Cardiac muscle cell (in vitro differentiated cells and primary cell): ENCODE measurements around the gene EEIG1. TPM values are rescaled to one million over a fixed set of nuclear protein-coding genes. Genes with fewer than 3 reads are reported as not detected.

ENCODE experiments used
- DNase-seq, 2 donors: peaks; one replicate each; pipeline versions ENCODE4 v3.0.0 to v3.0.0-alpha.2; 2010 to 2017; ENCODE audit warnings: low read depth in 1 of 2, low spot score in 1 of 2
- H3K27ac ChIP-seq: fragments of 200-600 bp; sonication (generic); 2 replicates; pipeline ENCODE4 v1.5.1; 2016
- H3K27me3 ChIP-seq: fragments of 200-600 bp; sonication (generic); 2 replicates; pipeline ENCODE4 v1.6.0; 2016; ENCODE audit warnings: control low read depth
- H3K36me3 ChIP-seq: fragments of 200-600 bp; sonication (generic); 2 replicates; pipeline ENCODE4 v1.5.1; 2016; ENCODE audit warnings: control low read depth
- H3K4me1 ChIP-seq: fragments of 200-600 bp; sonication (generic); 2 replicates; pipeline ENCODE4 v1.8.1; 2017; ENCODE audit warnings: low read depth, mild to moderate bottlenecking, mixed run types
- H3K4me3 ChIP-seq: fragments of 200-600 bp; sonication (generic); 2 replicates; pipeline ENCODE4 v1.5.1; 2016; ENCODE audit warnings: mild to moderate bottlenecking
- H3K9me3 ChIP-seq: fragments of 200-600 bp; sonication (generic); 2 replicates; pipeline ENCODE4 v1.5.1; 2017; ENCODE audit warnings: low read depth, mild to moderate bottlenecking, control low read depth
- polyA plus RNA-seq: library from polyadenylated mRNA; unstranded; fragments of >200 nt; fragmentation: Nextera tagmentation; extraction: Ambion mirVana; gene quantifications from 2 replicates; pipeline ENCODE4 v1.2.1, GENCODE V29; 2016
- total RNA-seq: library from RNA; depleted of rRNA; stranded (reverse); fragments of >200 nt; gene quantifications from 2 replicates; pipeline ENCODE4 v1.2.3, GENCODE V29; 2016
- TF ChIP-seq, protein P1 (sequence below): IDR thresholded peaks from 2 replicates; pipeline ENCODE4 v1.5.1; 2012; ENCODE audit warnings: low read depth, mild to moderate bottlenecking, low read length

EEIG1 gene
- total and polyA plus RNA-seq, 2 experiments from 2014 or later, result 25.6 to 26.6 TPM

DNA sequence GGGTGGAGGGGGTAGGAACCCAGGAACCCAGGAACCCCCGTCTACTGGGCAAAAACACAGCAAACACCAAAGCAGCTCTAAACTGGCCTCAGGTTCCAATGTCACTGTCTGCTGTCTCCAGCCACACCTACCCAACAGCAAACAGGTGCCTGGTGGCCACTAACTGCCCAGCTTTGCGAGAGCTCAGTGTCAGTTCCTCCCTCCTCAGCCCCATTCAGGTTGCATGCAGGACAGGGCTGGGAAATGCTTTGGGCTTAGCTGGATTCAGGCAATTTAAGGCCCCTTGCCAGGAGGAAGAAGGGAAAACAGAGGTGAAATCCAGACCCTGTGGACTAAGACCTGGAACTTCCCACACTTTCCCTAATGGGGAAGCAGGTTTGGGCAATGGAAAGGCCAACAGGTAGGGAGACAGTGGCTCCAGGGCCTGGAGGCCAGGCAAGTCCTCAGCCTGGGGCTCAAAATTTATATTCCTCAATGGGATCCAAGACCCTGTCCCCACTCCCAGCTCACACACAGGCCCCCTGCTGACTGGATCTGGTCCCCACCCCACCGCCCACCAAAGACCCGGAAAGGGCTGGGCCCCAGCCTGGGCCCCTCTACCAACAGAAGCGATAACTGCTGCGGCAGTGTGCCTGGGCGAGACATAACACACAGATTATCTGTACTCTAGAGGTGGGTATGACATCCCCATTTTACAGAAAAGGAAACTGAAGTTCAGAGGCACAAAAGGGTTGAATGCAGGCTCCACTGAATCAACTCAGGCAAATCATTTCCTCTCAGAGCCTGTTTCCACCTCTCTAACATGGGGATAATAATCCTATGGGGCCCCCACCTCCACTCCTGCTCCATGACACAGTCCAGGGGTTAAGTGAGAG, 3.5 kb downstream of the EEIG1 start:
- TF ChIP-seq, protein P1, sequence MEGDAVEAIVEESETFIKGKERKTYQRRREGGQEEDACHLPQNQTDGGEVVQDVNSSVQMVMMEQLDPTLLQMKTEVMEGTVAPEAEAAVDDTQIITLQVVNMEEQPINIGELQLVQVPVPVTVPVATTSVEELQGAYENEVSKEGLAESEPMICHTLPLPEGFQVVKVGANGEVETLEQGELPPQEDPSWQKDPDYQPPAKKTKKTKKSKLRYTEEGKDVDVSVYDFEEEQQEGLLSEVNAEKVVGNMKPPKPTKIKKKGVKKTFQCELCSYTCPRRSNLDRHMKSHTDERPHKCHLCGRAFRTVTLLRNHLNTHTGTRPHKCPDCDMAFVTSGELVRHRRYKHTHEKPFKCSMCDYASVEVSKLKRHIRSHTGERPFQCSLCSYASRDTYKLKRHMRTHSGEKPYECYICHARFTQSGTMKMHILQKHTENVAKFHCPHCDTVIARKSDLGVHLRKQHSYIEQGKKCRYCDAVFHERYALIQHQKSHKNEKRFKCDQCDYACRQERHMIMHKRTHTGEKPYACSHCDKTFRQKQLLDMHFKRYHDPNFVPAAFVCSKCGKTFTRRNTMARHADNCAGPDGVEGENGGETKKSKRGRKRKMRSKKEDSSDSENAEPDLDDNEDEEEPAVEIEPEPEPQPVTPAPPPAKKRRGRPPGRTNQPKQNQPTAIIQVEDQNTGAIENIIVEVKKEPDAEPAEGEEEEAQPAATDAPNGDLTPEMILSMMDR, result no peak
- Histone ChIP-seq H3K36me3 (no peaks in the 10 kb centered on the region), H3K4me3 (peak overlapping the region; percentile 21), H3K27me3 (no peaks in the 10 kb centered on the region), H3K9me3 (no peaks in the 10 kb centered on the region), H3K4me1 (peaks cover 69% of the 10 kb centered on the region), H3K27ac (peak overlapping the region; percentile 92)
- DNase-seq, result no peak

DNA sequence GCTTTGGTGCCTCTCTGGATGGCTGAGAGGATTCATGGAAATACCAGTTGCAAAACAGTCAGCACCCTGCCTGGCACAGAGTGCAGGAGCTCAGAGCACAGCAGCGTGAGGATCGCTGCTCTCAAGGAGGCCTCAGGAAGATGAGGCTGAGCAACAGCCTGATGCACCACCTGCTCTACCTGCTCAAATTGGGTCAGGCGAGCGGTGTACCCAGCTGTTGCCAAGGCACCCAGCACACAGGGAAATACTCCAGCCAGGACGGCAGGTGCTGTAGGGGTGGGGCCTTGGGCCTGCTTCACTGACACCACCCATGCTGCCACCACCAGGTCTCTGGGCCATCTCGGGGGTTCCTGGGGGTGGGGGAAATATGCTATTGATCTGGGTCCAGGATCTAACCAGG, 4.3 kb downstream of the EEIG1 start:
- DNase-seq, result no peak
- Histone ChIP-seq H3K4me1 (peaks cover 70% of the 10 kb centered on the region), H3K27ac (peak overlapping the region; percentile 92), H3K36me3 (no peaks in the 10 kb centered on the region), H3K4me3 (no peak overlapping the region), H3K9me3 (no peaks in the 10 kb centered on the region), H3K27me3 (no peaks in the 10 kb centered on the region)
- TF ChIP-seq, protein P1, result no peak

DNA sequence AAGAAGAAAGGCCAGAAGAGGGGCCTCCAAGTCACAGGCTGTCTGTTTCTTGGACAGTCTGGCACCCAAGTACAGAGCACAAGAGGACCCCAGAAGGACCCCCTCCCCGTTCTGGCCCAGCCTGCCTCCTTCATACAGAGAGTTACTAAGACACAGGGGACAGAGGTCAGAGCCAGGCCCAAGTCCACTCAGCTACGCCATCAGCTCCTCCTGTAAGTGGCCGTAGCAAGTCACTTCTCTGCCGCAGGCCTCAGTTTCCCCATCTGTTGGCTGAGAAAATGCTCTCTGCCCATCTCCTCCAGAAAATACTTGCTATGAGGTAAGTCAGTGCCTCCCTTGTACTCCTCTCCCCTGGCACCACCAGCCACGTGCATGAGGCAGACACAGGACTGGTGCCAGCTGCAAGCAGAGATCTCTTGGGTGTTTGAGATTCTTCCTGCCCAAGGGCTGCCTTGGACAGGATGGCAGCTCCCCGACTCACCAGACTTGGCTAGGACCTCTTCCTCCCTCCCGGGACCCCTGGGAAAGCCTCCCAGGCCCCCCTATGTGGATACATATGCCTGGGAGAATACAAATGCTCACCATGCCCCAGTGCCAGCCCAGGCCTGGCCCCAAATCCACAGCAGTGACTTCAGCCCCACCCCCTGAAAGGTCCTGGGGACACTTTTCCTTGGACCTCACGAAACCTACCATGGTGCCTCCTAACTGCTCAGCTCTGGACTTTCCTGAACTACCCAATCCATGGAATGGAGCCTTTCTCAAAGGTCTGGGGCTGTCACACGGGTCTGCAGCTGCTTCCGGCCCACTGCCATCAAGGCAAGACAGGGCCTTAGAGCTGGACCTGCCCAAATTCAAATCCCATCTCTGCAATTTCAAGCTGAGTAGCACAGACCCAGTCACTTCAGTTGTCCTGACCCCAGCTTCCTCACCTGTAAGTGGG, 5.1 kb downstream of the EEIG1 start:
- peaks cover 68% of the 10 kb centered on the region for H3K4me1 ChIP-seq
- no peaks in the 10 kb centered on the region for H3K27me3 ChIP-seq
- TF ChIP-seq, protein P1, result no peak
- no peak for DNase-seq
- H3K9me3 ChIP-seq, result no peaks in the 10 kb centered on the region
- H3K36me3 ChIP-seq, result no peaks in the 10 kb centered on the region
- no peak overlapping the region for H3K4me3 ChIP-seq
- no peak overlapping the region for H3K27ac ChIP-seq

DNA sequence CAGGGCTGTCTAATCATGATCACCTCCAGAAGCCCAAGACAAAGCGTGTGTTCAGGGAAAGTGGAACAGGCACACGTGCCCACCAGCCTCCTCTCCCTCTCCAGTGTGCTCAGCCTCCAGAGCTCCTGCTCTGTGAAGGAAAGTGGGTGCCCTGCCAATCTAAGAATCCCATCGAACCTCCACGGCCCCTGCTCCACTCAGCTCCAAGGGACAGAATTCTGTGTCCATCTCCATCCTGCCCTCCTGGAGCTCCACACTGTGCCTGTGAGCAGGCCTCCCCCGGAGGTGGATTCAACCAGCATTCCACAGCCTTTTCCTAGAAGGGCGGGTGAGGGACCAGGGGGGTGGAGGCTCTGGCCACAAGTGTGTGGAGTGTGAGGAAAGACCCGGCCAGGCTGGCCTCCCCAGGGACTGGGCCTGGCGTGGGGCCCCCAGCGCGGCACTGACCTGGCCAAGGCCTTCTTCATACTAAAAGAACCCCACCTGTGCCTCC, 6.0 kb downstream of the EEIG1 start:
- no peaks in the 10 kb centered on the region for H3K27me3 ChIP-seq
- H3K27ac ChIP-seq, result no peak overlapping the region
- peaks cover 69% of the 10 kb centered on the region for H3K4me1 ChIP-seq
- H3K36me3 ChIP-seq, result no peaks in the 10 kb centered on the region
- no peaks in the 10 kb centered on the region for H3K9me3 ChIP-seq
- H3K4me3 ChIP-seq, result no peak overlapping the region
- TF ChIP-seq, protein P1, result no peak
- peak in 1 of 2 donors; percentile 65 for DNase-seq

DNA sequence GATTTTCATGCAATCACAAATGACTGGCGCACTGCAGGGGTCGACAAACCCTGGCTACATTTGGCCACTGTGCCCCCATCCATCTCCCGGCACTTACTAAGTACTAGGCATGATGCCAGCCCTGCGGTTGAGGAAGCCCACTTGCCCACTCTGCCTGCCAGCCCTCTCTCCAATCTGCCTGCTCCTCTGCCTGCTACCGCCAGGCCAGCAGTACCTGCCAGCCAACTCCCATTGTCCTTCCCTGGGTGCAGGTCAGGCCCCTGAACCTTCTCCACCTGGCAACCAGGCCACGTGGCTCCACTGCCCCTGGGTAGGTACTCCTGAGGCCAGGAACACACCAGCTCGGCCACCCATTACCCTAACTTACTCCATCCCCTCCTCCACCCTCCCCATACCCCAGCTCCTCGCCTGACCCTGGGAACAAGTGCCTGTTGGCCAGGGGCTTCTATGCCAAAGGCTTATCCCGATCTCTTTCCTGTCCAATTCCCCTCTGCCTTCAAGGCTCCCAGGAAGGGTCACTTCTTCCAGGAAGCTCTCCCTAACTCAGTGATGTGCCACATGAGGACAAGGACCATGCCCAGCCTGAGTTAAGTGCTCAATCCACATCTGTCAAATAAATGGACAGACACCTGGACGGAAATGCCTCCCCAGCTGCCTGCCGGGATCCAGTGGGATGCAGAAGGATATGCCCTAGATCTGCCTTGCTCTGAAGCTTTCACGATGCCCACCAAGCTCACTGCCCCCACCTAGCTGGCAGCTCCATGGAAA, 6.6 kb downstream of the EEIG1 start:
- peak overlapping the region; percentile 80 for H3K27ac ChIP-seq
- H3K4me1 ChIP-seq, result peaks cover 75% of the 10 kb centered on the region

More for the DNA sequence above, 6.6 kb downstream of the EEIG1 start:
- TF ChIP-seq, protein P1, result no peak
- no peaks in the 10 kb centered on the region for H3K9me3 ChIP-seq
- H3K27me3 ChIP-seq, result no peaks in the 10 kb centered on the region
- H3K36me3 ChIP-seq, result no peaks in the 10 kb centered on the region
- H3K4me3 ChIP-seq, result no peak overlapping the region
- no peak for DNase-seq
